GM06990 (cell line): ENCODE results near the gene EHD3.
A peak's percentile ranks its signal among the peaks of the same experiment; 100 is the strongest.

Experiments
- DNase-seq: peaks from one replicate; pipeline ENCODE4 v3.0.0-alpha.2; 2011; ENCODE audit not compliant: insufficient read length; ENCODE audit errors: extremely low read depth
- H3K27me3 ChIP-seq: replicated peaks from 2 replicates; pipeline ENCODE4 v1.6.0; 2011; ENCODE audit warnings: low read length; ENCODE audit not compliant: control insufficient read depth, insufficient read depth
- H3K36me3 ChIP-seq: 2 replicates; pipeline ENCODE4 v1.5.1; 2011; ENCODE audit warnings: low read length; ENCODE audit not compliant: control insufficient read depth, insufficient read depth
- H3K4me3 ChIP-seq: replicated peaks from 2 replicates; pipeline ENCODE4 v1.5.1; 2011; ENCODE audit warnings: low read depth, mild to moderate bottlenecking, control low read depth, low read length
- TF ChIP-seq, protein P1 (sequence below): IDR thresholded peaks from 2 replicates; pipeline ENCODE4 v1.5.1; 2011; ENCODE audit warnings: low read length, control low read depth, mild to moderate bottlenecking, inconsistent platforms; ENCODE audit not compliant: insufficient read depth, poor library complexity, severe bottlenecking

The EHD3 gene

DNA sequence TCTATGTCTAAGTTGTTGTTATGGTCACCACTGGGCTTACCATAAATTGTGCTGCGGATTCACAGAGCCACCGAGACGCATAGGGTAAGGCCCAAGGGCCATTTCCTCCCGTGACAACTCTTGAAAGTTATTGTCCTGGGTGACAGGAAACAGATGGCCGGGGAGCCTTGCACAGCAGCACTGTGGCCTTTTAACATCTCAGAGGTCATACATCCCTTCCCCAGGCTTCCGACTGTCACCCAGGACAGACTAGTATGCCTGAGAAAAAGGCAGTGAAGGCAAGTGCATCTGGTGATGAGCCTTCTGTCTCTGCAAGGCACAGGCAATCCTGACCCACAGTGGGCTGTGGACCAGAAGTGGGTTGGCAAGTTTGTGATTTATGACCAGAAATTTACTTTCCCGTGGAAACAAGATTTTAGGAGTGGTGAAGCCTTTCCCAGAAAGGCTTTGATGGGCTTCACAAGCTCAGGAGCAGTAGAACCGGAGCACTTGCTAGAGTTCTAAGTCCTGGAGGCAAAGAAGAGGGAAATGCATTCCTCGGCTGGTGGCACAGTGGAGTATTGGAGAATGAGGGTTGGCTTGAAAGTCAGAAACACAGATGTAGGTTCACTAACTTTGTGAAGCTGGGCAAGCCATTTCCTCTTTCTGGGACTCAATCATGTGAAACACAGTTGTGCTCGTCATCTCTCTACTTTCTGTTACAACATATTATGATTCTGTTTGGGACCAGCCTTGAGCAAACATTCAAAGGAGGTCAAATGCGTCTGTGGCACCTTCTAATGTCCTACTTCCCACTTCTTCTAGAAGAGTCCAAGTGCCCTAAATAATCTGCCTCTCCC, 14.6 kb upstream of the EHD3 start:
- peak; percentile 68 for DNase-seq
- TF ChIP-seq, protein P1, sequence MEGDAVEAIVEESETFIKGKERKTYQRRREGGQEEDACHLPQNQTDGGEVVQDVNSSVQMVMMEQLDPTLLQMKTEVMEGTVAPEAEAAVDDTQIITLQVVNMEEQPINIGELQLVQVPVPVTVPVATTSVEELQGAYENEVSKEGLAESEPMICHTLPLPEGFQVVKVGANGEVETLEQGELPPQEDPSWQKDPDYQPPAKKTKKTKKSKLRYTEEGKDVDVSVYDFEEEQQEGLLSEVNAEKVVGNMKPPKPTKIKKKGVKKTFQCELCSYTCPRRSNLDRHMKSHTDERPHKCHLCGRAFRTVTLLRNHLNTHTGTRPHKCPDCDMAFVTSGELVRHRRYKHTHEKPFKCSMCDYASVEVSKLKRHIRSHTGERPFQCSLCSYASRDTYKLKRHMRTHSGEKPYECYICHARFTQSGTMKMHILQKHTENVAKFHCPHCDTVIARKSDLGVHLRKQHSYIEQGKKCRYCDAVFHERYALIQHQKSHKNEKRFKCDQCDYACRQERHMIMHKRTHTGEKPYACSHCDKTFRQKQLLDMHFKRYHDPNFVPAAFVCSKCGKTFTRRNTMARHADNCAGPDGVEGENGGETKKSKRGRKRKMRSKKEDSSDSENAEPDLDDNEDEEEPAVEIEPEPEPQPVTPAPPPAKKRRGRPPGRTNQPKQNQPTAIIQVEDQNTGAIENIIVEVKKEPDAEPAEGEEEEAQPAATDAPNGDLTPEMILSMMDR = no peak
- Histone ChIP-seq H3K27me3 (no peaks in the 10 kb centered on the region), H3K36me3 (no peaks in the 10 kb centered on the region), H3K4me3 (peak overlapping the region; percentile 12; the same call in 1 of the 2 replicates)

DNA sequence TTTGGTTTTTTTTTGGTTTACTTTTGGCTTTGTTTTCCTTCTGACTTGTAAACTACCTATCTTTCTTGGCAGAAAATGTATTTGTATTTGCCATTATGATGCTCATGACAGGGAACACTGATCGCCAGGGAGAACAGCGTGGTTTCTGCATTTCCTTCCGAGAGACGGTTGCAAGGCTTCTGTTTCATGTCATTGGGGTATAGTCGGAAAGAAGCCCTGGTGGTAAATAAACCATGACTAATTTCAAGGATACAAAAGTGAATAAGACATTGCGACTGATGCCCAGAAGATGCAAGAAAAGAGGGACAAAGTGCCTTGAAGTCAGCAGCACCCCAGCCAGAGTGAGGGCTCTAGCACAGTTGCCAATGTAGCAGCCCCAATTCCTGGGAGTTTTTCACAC, 12.4 kb upstream of the EHD3 start:
- Histone ChIP-seq H3K36me3 (no peaks in the 10 kb centered on the region), H3K4me3 (no peak overlapping the region), H3K27me3 (no peaks in the 10 kb centered on the region)
- no peak for DNase-seq
- TF ChIP-seq, protein P1 = no peak

DNA sequence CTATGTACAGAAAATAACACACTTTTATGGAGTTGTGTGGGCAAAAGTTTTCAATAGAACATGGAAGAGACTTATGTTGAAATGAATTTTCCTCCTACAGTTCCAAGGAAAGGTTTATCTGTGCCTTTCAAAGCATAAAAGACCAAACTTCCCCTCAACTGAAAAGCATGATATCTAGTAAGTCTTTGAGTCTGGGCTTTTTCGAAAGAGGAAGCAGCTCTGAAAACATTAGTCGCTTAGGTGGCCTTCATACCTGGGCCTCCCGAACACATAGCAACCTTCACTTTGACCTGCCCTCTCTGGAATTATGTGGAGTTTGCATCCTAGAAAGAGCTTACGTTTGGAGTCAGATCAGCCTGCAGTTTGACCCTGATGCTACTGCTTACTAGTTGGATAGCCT, 11.9 kb upstream of the EHD3 start:
- TF ChIP-seq, protein P1 = no peak
- H3K4me3 ChIP-seq = no peak overlapping the region
- DNase-seq = no peak
- H3K36me3 ChIP-seq = no peaks in the 10 kb centered on the region
- no peaks in the 10 kb centered on the region for H3K27me3 ChIP-seq

DNA sequence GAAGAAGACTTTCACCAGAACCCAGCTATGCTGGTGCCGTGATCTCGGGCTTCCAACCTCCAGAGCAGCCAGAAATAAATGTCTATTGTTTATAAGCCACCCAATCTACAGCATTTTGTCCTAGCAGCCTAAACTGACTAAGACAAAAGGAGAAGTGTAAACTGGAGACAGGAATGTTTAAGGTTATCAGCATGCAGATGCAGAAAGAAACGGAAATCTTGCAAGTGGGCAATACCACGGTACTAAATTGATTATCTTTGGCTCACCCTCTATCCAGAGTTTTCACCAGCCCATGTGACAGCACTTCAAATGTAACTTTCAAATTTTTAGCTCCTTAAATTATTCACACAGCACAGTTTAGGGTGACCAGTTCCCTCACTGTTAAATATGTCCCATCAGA, 10.9 kb upstream of the EHD3 start:
- TF ChIP-seq, protein P1 = no peak
- Histone ChIP-seq H3K27me3 (no peaks in the 10 kb centered on the region; the same call in 1 of the 2 replicates), H3K4me3 (no peak overlapping the region), H3K36me3 (no peaks in the 10 kb centered on the region)
- DNase-seq = no peak

DNA sequence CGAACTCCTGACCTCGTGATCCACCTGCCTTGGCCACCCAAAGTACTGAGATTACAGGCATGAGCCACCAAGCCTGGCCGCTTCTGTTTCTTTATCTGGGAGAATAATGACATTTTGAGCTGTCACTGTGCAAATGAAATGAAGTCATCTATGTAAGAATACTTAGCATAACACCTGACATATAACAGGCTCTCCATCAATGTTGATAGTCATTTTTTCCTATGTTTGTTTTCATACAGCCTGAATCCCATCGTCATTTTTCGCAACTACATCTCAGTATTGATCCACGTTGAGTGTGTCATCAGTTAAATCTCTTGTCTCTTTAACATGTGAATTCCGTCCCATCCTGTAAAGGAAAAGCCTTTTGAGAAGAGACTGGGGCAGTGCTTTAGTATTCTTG, 10.2 kb upstream of the EHD3 start:
- TF ChIP-seq, protein P1 = no peak
- H3K27me3 ChIP-seq = no peaks in the 10 kb centered on the region; the same call in 1 of the 2 replicates
- no peak overlapping the region for H3K4me3 ChIP-seq
- no peak for DNase-seq
- H3K36me3 ChIP-seq = no peaks in the 10 kb centered on the region
